Inferior parietal cortex (tissue), 1 donor: Measurements from ENCODE around the gene ODC1.
"Not testable (repeated sequence)": the region's sequence is repeated elsewhere in the genome, so short reads cannot be mapped to it uniquely, and the experiment has no call there.

Experiments
- DNase-seq: peaks from one replicate; pipeline ENCODE4 v3.0.0-alpha.2; 2016; ENCODE audit errors: extremely low spot score

ODC1 gene

GRCh38 chr2:10453905-10454298 lies 5.8 kb upstream of the ODC1 start:
- DNase-seq, result no peak

GRCh38 chr2:10452956-10453904 lies 5.1 kb upstream of the ODC1 start:
- DNase-seq, result no peak

GRCh38 chr2:10452312-10452711 lies 4.2 kb upstream of the ODC1 start:
- no peak for DNase-seq

- no peak for DNase-seq
Observed at GRCh38 chr2:10451819-10452218, 3.7 kb upstream of the ODC1 start.

GRCh38 chr2:10449838-10450691 lies 1.9 kb upstream of the ODC1 start:
- DNase-seq, result no peak

GRCh38 chr2:10449486-10449831 lies 1.3 kb upstream of the ODC1 start:
- no peak for DNase-seq

GRCh38 chr2:10448576-10449485 lies 704 bp upstream of the ODC1 start:
- DNase-seq, result peak; percentile 81

- DNase-seq, result peak; percentile 54
Observed at GRCh38 chr2:10447300-10447894, 730 bp downstream of the ODC1 start.

- no peak for DNase-seq
Observed at GRCh38 chr2:10446631-10447030, 1.5 kb downstream of the ODC1 start.

- no peak for DNase-seq
Observed at GRCh38 chr2:10444463-10444862, 3.7 kb downstream of the ODC1 start.

GRCh38 chr2:10442469-10443126 lies 5.5 kb downstream of the ODC1 start:
- not testable (repeated sequence) for DNase-seq

- no peak for DNase-seq
Observed at GRCh38 chr2:10441948-10442347, 6.2 kb downstream of the ODC1 start.

- no peak for DNase-seq
Observed at GRCh38 chr2:10440736-10441135, 7.4 kb downstream of the ODC1 start.

- DNase-seq, result no peak
Observed at GRCh38 chr2:10439971-10440370, 8.2 kb downstream of the ODC1 start.

- DNase-seq, result no peak
Observed at GRCh38 chr2:10439185-10439879, 8.8 kb downstream of the ODC1 start.

- no peak for DNase-seq
Observed at GRCh38 chr2:10438688-10439087, 9.4 kb downstream of the ODC1 start.

GRCh38 chr2:10437806-10438205 lies 10.3 kb downstream of the ODC1 start:
- no peak for DNase-seq

GRCh38 chr2:10436583-10437110 lies 11.5 kb downstream of the ODC1 start:
- no peak for DNase-seq

GRCh38 chr2:10435820-10436204 lies 12.3 kb downstream of the ODC1 start:
- DNase-seq, result no peak
